Esophagus muscularis mucosa (tissue), 3 donors: ENCODE data around the gene ABCC1.
"Not testable (repeated sequence)": the region's sequence is repeated elsewhere in the genome, so short reads cannot be mapped to it uniquely, and the experiment has no call there.

ENCODE experiments used
- POLR2AphosphoS5 ChIP-seq, 2 donors: sonication (generic); formaldehyde crosslinking; IDR thresholded peaks; one replicate each; pipeline ENCODE4 v1.6.1; 2017; ENCODE audit warnings: antibody characterized with exemption in 2 of 2
- TF ChIP-seq, protein P1 (sequence below), 3 experiments: fragments of 200-600 bp in 2 of 3; fragments of 450-650 bp in 1 of 3; sonication (generic) in 2 of 3; IDR thresholded peaks; one replicate each; pipeline ENCODE4 v1.5.1; 2017 to 2019; ENCODE audit warnings: antibody characterized with exemption in 3 of 3, mild to moderate bottlenecking in 2 of 3, moderate library complexity in 1 of 3

DNA sequence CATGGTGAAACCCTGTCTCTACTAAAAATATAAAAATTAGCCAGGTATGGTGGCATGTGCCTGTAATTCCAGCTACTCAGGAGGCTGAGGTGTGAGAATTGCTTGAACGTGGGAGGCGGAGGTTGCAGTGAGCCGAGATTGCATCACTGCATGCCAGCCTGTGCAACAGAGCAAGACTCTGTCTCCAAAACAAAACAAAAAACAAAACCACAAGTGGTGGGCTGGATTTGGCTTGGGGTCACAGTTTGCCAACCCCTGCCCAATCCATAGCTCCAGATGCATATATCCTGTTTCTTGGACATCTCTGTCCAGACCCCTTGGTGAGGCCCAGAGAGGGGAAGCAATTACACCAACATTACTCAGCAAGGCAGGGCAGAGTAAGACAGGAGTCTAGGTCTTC lies 232.3 kb downstream of the ABCC1 start:
- TF ChIP-seq, protein P1, sequence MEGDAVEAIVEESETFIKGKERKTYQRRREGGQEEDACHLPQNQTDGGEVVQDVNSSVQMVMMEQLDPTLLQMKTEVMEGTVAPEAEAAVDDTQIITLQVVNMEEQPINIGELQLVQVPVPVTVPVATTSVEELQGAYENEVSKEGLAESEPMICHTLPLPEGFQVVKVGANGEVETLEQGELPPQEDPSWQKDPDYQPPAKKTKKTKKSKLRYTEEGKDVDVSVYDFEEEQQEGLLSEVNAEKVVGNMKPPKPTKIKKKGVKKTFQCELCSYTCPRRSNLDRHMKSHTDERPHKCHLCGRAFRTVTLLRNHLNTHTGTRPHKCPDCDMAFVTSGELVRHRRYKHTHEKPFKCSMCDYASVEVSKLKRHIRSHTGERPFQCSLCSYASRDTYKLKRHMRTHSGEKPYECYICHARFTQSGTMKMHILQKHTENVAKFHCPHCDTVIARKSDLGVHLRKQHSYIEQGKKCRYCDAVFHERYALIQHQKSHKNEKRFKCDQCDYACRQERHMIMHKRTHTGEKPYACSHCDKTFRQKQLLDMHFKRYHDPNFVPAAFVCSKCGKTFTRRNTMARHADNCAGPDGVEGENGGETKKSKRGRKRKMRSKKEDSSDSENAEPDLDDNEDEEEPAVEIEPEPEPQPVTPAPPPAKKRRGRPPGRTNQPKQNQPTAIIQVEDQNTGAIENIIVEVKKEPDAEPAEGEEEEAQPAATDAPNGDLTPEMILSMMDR (IDR thresholded peaks at IDR 0.05) = not testable (repeated sequence)
- not testable (repeated sequence) for TF ChIP-seq POLR2AphosphoS5 (IDR thresholded peaks at IDR 0.05)
